Measurements from ENCODE around the gene ZNF382.

Gene ZNF382

DNA sequence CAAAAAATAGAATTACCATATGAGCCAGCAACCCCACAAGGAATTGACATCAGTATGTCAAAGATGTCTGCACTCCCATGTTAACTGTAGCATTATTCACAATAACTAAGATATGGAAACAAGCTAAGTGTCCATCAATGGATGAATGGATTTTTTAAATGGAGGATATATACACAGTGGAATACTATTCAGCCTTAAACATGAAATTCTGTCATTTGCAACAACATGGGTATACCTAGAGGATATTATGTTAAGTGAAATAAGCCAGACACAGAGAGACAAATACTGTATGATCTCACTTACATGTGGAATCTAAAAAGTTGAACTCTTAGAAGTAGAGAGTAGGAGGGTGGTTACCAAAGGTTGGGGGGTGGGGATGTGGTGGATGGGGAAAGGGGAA is 74.3 kb downstream of the ZNF382 start:
- no peak for DNase-seq (ENCODE audit: low read depth)
